Spleen (tissue), 11 donors: ENCODE data around the gene SUSD2. TPM values are rescaled to one million over a fixed set of nuclear protein-coding genes. Genes with fewer than 3 reads are reported as not detected.
"Not testable (repeated sequence)": the region's sequence is repeated elsewhere in the genome, so short reads cannot be mapped to it uniquely, and the experiment has no call there.

Experiments used
- DNase-seq: peaks from one replicate; pipeline ENCODE4 v3.0.0-alpha.2; 2020
- H3K27ac ChIP-seq, 8 donors: fragments of 200-600 bp; sonication (generic) in 7 of 8; 1 replicate in 4 of 8; 2 replicates in 4 of 8; pipeline versions ENCODE4 v1.5.0 to v1.8.0; 2016 to 2021; ENCODE audit warnings: inconsistent platforms in 4 of 8, mild to moderate bottlenecking in 4 of 8, moderate library complexity in 1 of 8
- H3K27me3 ChIP-seq, 7 donors: fragments of 200-600 bp; sonication (generic) in 6 of 7; replicated peaks in 1 of 7; 1 replicate in 4 of 7; 2 replicates in 3 of 7; pipeline versions ENCODE4 v1.5.0 to v1.8.0; 2016 to 2021; ENCODE audit warnings: inconsistent platforms in 3 of 7, mild to moderate bottlenecking in 1 of 7
- H3K36me3 ChIP-seq, 6 donors: fragments of 200-600 bp; sonication (generic) in 5 of 6; 1 replicate in 4 of 6; 2 replicates in 2 of 6; pipeline versions ENCODE4 v1.5.0 to v1.8.0; 2016 to 2021; ENCODE audit warnings: inconsistent platforms in 2 of 6
- H3K4me1 ChIP-seq, 6 donors: fragments of 200-600 bp; sonication (generic) in 5 of 6; 1 replicate in 3 of 6; 2 replicates in 3 of 6; pipeline versions ENCODE4 v1.5.0 to v1.8.0; 2016 to 2021; ENCODE audit warnings: inconsistent platforms in 3 of 6
- H3K4me3 ChIP-seq, 8 donors: fragments of 200-600 bp; sonication (generic) in 7 of 8; 1 replicate in 4 of 8; 2 replicates in 4 of 8; pipeline versions ENCODE4 v1.5.0 to v1.8.0; 2016 to 2021; ENCODE audit warnings: inconsistent platforms in 4 of 8, mild to moderate bottlenecking in 4 of 8, moderate library complexity in 2 of 8
- H3K9me3 ChIP-seq, 8 donors: fragments of 200-600 bp; sonication (generic) in 7 of 8; 1 replicate in 4 of 8; 2 replicates in 4 of 8; pipeline versions ENCODE4 v1.5.0 to v1.8.0; 2016 to 2021; ENCODE audit warnings: inconsistent platforms in 4 of 8
- POLR2A ChIP-seq, 3 donors: fragments of 450-650 bp; IDR thresholded peaks; one replicate each; pipeline ENCODE4 v1.5.1; 2017; ENCODE audit warnings: antibody characterized with exemption in 3 of 3, mild to moderate bottlenecking in 1 of 3
- POLR2AphosphoS5 ChIP-seq, 3 donors: sonication (generic); formaldehyde crosslinking; IDR thresholded peaks; one replicate each; pipeline ENCODE4 v1.5.1; 2017; ENCODE audit warnings: antibody characterized with exemption in 3 of 3
- WGBS, 5 donors: extraction: QIAGEN DNeasy Blood & Tissue Kit in 3 of 5; methylation state at CpG; one replicate each; pipeline versions ENCODE4 v1.1.5 to v1.1.7; 2013 to 2018; 5-methylcytosine and 5-hydroxymethylcytosine counted together
- intact Hi-C: fragments of 100-400 bp; cut with DNase I; formaldehyde crosslinking; loops from one replicate; pipeline ENCODE4 v1.15.0; 2023; ENCODE audit warnings: low total_unique reads
- polyA plus RNA-seq, 3 donors: library from polyadenylated mRNA; stranded (reverse); fragments of 200-250 nt; gene quantifications; one replicate each; pipeline ENCODE4 v1.2.1, GENCODE V29; 2013
- total RNA-seq, 7 donors: library from RNA; depleted of rRNA in 3 of 7; stranded (reverse); fragments of >200 nt in 3 of 7; fragmentation: NEBNext Ultra II Directional in 4 of 7; extraction: Animal tissue kit (Norgen Biotek cat#: 25700) in 4 of 7; gene quantifications; one replicate each; pipeline versions ENCODE4 v1.1.0 to v1.2.1, GENCODE V29; 2016 to 2021
- TF ChIP-seq, protein P1 (sequence below), 11 experiments: fragments of 200-600 bp in 7 of 11; fragments of 450-650 bp in 4 of 11; sonication (generic) in 4 of 11; IDR thresholded peaks in 8 of 11; conservative IDR thresholded peaks in 3 of 11; 1 replicate in 7 of 11; 2 replicates in 4 of 11; pipeline versions ENCODE4 v1.4.0 to v1.8.0; 2016 to 2021; ENCODE audit warnings: antibody characterized with exemption in 11 of 11, inconsistent platforms in 4 of 11, mild to moderate bottlenecking in 1 of 11
- donor health status: healthy with polysubstance abuse.
- donor health status: DM: no; HTN: no; CAD: no; lungs with moderate emphysema.
- donor health status: DM: no; HTN: no; CAD: no.
- donor health status: Bipolar disorder and iron deficiency.
- donor health status: healthy.
- donor health status: DM: no; HTN: no; CAD: no.
- donor health status: DM: yes; HTN: yes; CAD: no.

Gene SUSD2
- total and polyA plus RNA-seq, 10 donors, result 1.4 to 9.0 (median 3.4) TPM

DNA sequence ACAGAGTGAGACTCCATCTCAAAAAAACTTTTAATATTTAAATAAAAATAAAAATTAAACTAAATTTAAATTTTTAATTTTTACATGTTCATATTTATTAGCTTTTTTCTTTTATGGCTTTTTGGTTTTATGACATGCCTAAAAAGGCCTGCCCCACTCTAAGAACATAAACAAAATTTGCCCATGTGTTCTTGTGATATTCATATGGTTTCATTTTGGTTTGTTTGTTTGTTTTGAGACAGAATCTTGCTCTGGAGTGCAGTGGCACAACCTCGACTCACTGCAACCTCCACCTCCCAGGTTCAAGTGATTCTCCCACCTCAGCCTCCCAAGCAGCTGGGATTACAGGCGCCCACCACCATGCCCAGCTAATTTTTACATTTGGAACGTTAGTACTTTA lies 27.7 kb downstream of the SUSD2 start:
- Histone ChIP-seq H3K4me3 (no peak overlapping the region), H3K27me3 (no peaks in the 10 kb centered on the region), H3K9me3 (no peaks in the 10 kb centered on the region), H3K27ac (peak overlapping the region in 7 of 8 donors; percentile 79 to 90 (median 86)), H3K4me1 (peaks cover 7 to 68% (median 37%) of the 10 kb centered on the region in 6 donors), H3K36me3 (no peaks in the 10 kb centered on the region)
- no peak for TF ChIP-seq POLR2A (IDR thresholded peaks at IDR 0.05)
- TF ChIP-seq POLR2AphosphoS5 (IDR thresholded peaks at IDR 0.05), result no peak
- TF ChIP-seq, protein P1, sequence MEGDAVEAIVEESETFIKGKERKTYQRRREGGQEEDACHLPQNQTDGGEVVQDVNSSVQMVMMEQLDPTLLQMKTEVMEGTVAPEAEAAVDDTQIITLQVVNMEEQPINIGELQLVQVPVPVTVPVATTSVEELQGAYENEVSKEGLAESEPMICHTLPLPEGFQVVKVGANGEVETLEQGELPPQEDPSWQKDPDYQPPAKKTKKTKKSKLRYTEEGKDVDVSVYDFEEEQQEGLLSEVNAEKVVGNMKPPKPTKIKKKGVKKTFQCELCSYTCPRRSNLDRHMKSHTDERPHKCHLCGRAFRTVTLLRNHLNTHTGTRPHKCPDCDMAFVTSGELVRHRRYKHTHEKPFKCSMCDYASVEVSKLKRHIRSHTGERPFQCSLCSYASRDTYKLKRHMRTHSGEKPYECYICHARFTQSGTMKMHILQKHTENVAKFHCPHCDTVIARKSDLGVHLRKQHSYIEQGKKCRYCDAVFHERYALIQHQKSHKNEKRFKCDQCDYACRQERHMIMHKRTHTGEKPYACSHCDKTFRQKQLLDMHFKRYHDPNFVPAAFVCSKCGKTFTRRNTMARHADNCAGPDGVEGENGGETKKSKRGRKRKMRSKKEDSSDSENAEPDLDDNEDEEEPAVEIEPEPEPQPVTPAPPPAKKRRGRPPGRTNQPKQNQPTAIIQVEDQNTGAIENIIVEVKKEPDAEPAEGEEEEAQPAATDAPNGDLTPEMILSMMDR (IDR thresholded peaks at IDR 0.05 in 8 of 11, conservative IDR thresholded peaks at IDR 0.05 in 3 of 11), result no peak
- WGBS, 5 donors, result 80 to 91% (median 87%) methylated on average over 3 of the region's 3 CpGs
- intact Hi-C loops, result no loop called here
- no peak for DNase-seq

DNA sequence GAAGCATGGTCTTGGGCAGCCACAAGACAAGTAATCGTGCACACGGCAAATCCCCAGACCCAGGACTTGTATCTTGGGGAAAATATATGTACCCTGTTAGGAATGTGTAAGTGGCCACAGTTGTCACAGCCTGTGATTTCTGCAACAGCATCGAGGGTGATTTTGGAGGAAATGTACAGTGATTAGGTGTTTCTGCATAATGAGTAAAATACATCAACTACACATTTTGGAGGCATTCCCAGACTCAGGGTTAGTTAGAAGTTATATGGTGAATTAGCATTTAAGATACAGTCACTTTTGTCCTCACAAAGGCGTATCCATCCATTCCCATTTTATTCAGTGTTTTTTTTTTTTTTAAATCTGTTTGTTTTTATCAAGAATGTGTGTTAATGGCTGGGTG lies 28.4 kb downstream of the SUSD2 start:
- TF ChIP-seq, protein P1 (IDR thresholded peaks at IDR 0.05 in 8 of 11, conservative IDR thresholded peaks at IDR 0.05 in 3 of 11), result no peak
- TF ChIP-seq POLR2A (IDR thresholded peaks at IDR 0.05), result no peak
- Histone ChIP-seq H3K4me1 (peaks cover 7 to 68% (median 37%) of the 10 kb centered on the region in 6 donors), H3K27me3 (no peaks in the 10 kb centered on the region), H3K4me3 (no peak overlapping the region), H3K9me3 (no peaks in the 10 kb centered on the region), H3K27ac (peak overlapping the region in 2 of 8 donors; percentile 90), H3K36me3 (no peaks in the 10 kb centered on the region)
- WGBS, 5 donors, result 71 to 89% (median 78%) methylated on average over 4 of the region's 4 CpGs
- no peak for DNase-seq
- intact Hi-C loops, result no loop called here

DNA sequence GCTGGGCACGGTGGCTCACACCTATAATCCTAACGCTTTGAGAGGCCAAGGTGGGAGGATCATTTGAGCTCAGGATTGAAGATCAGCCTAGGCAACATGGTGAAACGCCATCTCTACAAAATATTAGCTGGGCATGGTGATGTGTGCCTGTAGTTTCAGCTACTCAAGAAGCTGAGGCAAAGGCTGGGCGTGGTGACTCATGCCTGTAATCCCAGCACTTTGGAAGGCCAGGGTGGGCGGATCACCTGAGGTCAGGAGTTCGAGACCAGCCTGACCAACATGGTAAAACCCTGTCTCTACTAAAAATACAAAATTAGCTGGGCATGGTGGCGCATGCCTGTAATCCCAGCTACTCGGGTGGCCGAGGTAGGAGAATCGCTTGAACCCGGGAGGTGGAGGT lies 29.1 kb downstream of the SUSD2 start:
- H3K27ac ChIP-seq, H3K9me3 ChIP-seq, intact Hi-C loops, H3K27me3 ChIP-seq, H3K36me3 ChIP-seq, H3K4me3 ChIP-seq, DNase-seq: not testable (repeated sequence)
- H3K4me1 ChIP-seq, result peaks cover 7 to 62% (median 34%) of the 10 kb centered on the region in 6 donors
- 86 to 95% (median 92%) methylated on average over 11 of the region's 11 CpGs for WGBS, 5 donors

DNA sequence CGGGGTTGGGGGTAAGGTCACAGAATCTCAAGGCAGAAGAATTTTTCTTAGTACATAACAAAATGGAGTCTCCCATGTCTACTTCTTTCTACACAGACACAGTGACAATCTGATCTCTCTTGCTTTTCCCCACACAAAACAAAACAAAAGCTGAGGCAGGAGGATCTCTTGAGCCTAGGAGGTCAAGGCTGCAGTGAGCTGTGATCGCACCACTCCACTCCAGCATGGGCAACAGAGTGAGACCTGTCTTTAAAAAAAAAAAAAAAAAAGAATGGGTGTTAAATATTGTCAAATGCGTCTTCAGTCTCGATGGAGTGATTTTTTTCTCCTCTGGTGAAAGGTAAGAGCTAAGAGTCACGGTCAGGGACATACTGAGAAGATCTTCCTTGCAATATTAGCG lies 30.4 kb downstream of the SUSD2 start:
- H3K36me3 ChIP-seq, DNase-seq, H3K9me3 ChIP-seq, H3K27me3 ChIP-seq, H3K27ac ChIP-seq, intact Hi-C loops, H3K4me3 ChIP-seq: not testable (repeated sequence)
- H3K4me1 ChIP-seq, result peaks cover 7 to 49% (median 22%) of the 10 kb centered on the region in 6 donors
- 74 to 89% (median 86%) methylated on average over 5 of the region's 6 CpGs for WGBS, 5 donors

DNA sequence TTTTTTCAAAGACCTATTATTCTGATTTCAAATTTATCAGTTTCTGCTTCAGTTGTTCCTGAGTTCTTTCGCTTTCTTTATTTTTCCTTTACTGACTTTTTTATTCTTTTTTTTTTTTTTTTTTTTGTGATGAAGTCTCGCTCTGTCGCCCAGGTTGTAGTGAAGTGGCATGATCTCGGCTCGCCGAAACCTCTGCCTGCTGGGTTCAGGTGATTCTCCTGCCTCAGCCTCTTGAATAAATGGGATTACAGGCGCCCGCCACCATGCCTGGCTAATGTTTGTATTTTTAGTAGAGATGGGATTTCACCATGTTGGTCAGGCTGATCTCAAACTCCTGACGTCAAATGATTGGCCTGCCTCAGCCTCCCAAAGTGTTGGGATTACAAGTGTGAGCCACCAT lies 31.8 kb downstream of the SUSD2 start:
- WGBS, 5 donors, result 78 to 93% (median 82%) methylated on average over 9 of the region's 9 CpGs
- not testable (repeated sequence) for DNase-seq

More for the DNA sequence above, 31.8 kb downstream of the SUSD2 start:
- intact Hi-C loops, H3K9me3 ChIP-seq, H3K36me3 ChIP-seq, H3K27ac ChIP-seq, H3K27me3 ChIP-seq, H3K4me3 ChIP-seq: not testable (repeated sequence)
- peaks cover 5 to 35% (median 8%) of the 10 kb centered on the region in 6 donors for H3K4me1 ChIP-seq
